ENCODE data around the gene CAMK2B. TPM values are rescaled to one million over a fixed set of nuclear protein-coding genes. Genes with fewer than 3 reads are reported as not detected.

Gene CAMK2B
- polyA plus RNA-seq, 1 donor (not counting 4 experiments of a cell fraction or from before 2014, with no cell fraction given): 0.25 TPM

- DNase-seq (ENCODE audit: low read depth, low spot score) (no peak), FAIRE-seq (no peak)
- Histone ChIP-seq H3K27me3 (ENCODE audit: control insufficient read depth, extremely low read depth, insufficient read depth, low read length) (no peaks in the 10 kb centered on the region), H3K36me3 (ENCODE audit: control insufficient read depth in 2 of 2, extremely low read depth in 1 of 2, insufficient read depth in 2 of 2, low read length in 2 of 2) (no peaks in the 10 kb centered on the region), H3K4me2 (ENCODE audit: control insufficient read depth, extremely low read depth, insufficient read depth, low read depth, low read length) (no peak overlapping the region), H4K20me1 (ENCODE audit: control insufficient read depth, extremely low read depth, insufficient read depth, low read length) (no peaks in the 10 kb centered on the region), H3K79me2 (ENCODE audit: control insufficient read depth, insufficient read depth, low read length) (no peaks in the 10 kb centered on the region), H3K4me3 (ENCODE audit: control insufficient read depth in 2 of 3, extremely low read depth in 1 of 3, insufficient read depth in 2 of 3, low read depth in 1 of 3, low read length in 3 of 3) (no peak overlapping the region), H3K9me1 (ENCODE audit: control insufficient read depth, extremely low read depth, insufficient read depth, low read length) (no peaks in the 10 kb centered on the region), H3K4me1 (ENCODE audit: control insufficient read depth, extremely low read depth, insufficient read depth, low read length) (peaks cover 6% of the 10 kb centered on the region), H2AFZ (ENCODE audit: control insufficient read depth, low read length) (no peak overlapping the region), H3K9me3 (ENCODE audit: control insufficient read depth, low read depth, low read length) (no peaks in the 10 kb centered on the region), H3K27ac (ENCODE audit: control insufficient read depth, insufficient read depth, low read length) (no peak overlapping the region), H3K9ac (ENCODE audit: control insufficient read depth, extremely low read depth, insufficient read depth, low read length) (no peak overlapping the region)
- dilution Hi-C loops (cut with MboI; ENCODE audit: extremely low pct_ligation_motif_present, low sequenced_read_pairs): no loop called here
- no peak for TF ChIP-seq EZH2 (IDR thresholded peaks at IDR 0.05; ENCODE audit: low read length)
- TF ChIP-seq CTCF (optimal IDR thresholded peaks at IDR 0.05 in 1 of 3, IDR thresholded peaks at IDR 0.05 in 1 of 3, conservative IDR thresholded peaks at IDR 0.05 in 1 of 3; ENCODE audit: extremely low read depth in 1 of 3, insufficient read depth in 2 of 3, low read length in 3 of 3): no peak
These were observed 11.8 kb downstream of the CAMK2B start for GRCh38 chr7:44313621-44314031.

- no peak overlapping the region for H2AFZ ChIP-seq (ENCODE audit: control insufficient read depth, low read length)
- no peaks in the 10 kb centered on the region for H3K9me3 ChIP-seq (ENCODE audit: control insufficient read depth, low read depth, low read length)
- H3K79me2 ChIP-seq (ENCODE audit: control insufficient read depth, insufficient read depth, low read length): no peaks in the 10 kb centered on the region
- no peak overlapping the region for H3K9ac ChIP-seq (ENCODE audit: control insufficient read depth, extremely low read depth, insufficient read depth, low read length)
- no peak overlapping the region for H3K27ac ChIP-seq (ENCODE audit: control insufficient read depth, insufficient read depth, low read length)
- H3K4me1 ChIP-seq (ENCODE audit: control insufficient read depth, extremely low read depth, insufficient read depth, low read length): peaks cover 12% of the 10 kb centered on the region
- H3K27me3 ChIP-seq (ENCODE audit: control insufficient read depth, extremely low read depth, insufficient read depth, low read length): no peaks in the 10 kb centered on the region
- no peaks in the 10 kb centered on the region for H4K20me1 ChIP-seq (ENCODE audit: control insufficient read depth, extremely low read depth, insufficient read depth, low read length)
- dilution Hi-C loops (cut with MboI; ENCODE audit: extremely low pct_ligation_motif_present, low sequenced_read_pairs): no loop called here
- no peak overlapping the region for H3K4me3 ChIP-seq (ENCODE audit: control insufficient read depth in 2 of 3, extremely low read depth in 1 of 3, insufficient read depth in 2 of 3, low read depth in 1 of 3, low read length in 3 of 3)
- TF ChIP-seq CTCF (optimal IDR thresholded peaks at IDR 0.05 in 1 of 3, IDR thresholded peaks at IDR 0.05 in 1 of 3, conservative IDR thresholded peaks at IDR 0.05 in 1 of 3; ENCODE audit: extremely low read depth in 1 of 3, insufficient read depth in 2 of 3, low read length in 3 of 3) (no peak), EZH2 (IDR thresholded peaks at IDR 0.05; ENCODE audit: low read length) (no peak)
- no peak for DNase-seq (ENCODE audit: low read depth, low spot score)
- no peaks in the 10 kb centered on the region for H3K36me3 ChIP-seq (ENCODE audit: control insufficient read depth in 2 of 2, extremely low read depth in 1 of 2, insufficient read depth in 2 of 2, low read length in 2 of 2)
- no peak for FAIRE-seq
- H3K9me1 ChIP-seq (ENCODE audit: control insufficient read depth, extremely low read depth, insufficient read depth, low read length): no peaks in the 10 kb centered on the region
- no peak overlapping the region for H3K4me2 ChIP-seq (ENCODE audit: control insufficient read depth, extremely low read depth, insufficient read depth, low read depth, low read length)
These were observed 12.4 kb downstream of the CAMK2B start for GRCh38 chr7:44313016-44313415.
